ENCODE measurements around the gene PLCB4. TPM values are rescaled to one million over a fixed set of nuclear protein-coding genes. Genes with fewer than 3 reads are reported as not detected.

Gene PLCB4
- total and polyA plus RNA-seq, 2 experiments from 2014 or later: 31.6 to 39.2 TPM

DNA sequence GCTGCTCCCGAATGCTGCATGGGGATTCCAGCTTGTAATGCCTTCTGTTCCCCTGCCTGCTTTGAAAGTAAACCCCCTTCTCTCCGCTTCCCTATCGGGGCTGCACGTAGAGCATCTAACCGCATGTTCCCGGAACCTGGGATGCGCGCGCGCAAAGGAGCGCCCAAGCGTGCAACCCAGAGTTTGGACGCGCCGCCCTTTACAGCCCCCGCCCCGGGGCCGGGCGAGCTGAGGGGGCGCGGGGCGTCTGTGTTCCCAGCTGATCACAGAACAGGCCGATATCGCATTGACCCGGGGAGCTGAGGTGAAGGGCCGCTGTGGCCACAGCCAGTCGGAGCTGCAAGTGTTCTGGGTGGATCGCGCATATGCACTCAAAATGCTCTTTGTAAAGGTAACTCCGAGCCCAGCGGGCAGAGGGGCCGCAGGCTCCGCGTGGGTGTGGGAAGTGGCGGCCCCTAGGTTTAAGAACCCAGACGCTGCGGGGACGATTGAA lies 446.9 kb downstream of the PLCB4 start:
- Histone ChIP-seq H3K9me3 (ENCODE audit: low read depth) (no peaks in the 10 kb centered on the region), H3K4me1 (ENCODE audit: low read depth) (peaks cover 13% of the 10 kb centered on the region), H3K4me3 (peak overlapping the region; percentile 27), H3K27me3 (peaks cover 100% of the 10 kb centered on the region), H3K36me3 (no peaks in the 10 kb centered on the region), H3K27ac (no peak overlapping the region)
- DNase-seq (ENCODE audit: low read depth in 1 of 2, low spot score in 1 of 2): peak in 1 of 2 donors; percentile 23
- no peak for TF ChIP-seq CTCF (IDR thresholded peaks at IDR 0.05; ENCODE audit: low read depth, low read length)

- DNase-seq (ENCODE audit: low read depth in 1 of 2, low spot score in 1 of 2): peak; percentile 20 to 41
- Histone ChIP-seq H3K9me3 (ENCODE audit: low read depth) (no peaks in the 10 kb centered on the region), H3K27me3 (peaks cover 100% of the 10 kb centered on the region), H3K4me1 (ENCODE audit: low read depth) (peaks cover 13% of the 10 kb centered on the region), H3K27ac (no peak overlapping the region), H3K36me3 (no peaks in the 10 kb centered on the region), H3K4me3 (peak overlapping the region; percentile 27)
- TF ChIP-seq CTCF (IDR thresholded peaks at IDR 0.05; ENCODE audit: low read depth, low read length): no peak
Measured at GRCh38 chr20:9516234-9516871, 447.5 kb downstream of the PLCB4 start.

- DNase-seq (ENCODE audit: low read depth in 1 of 2, low spot score in 1 of 2): no peak
- Histone ChIP-seq H3K4me1 (ENCODE audit: low read depth) (peaks cover 13% of the 10 kb centered on the region), H3K27ac (no peak overlapping the region), H3K9me3 (ENCODE audit: low read depth) (no peaks in the 10 kb centered on the region), H3K27me3 (peaks cover 91% of the 10 kb centered on the region), H3K36me3 (no peaks in the 10 kb centered on the region), H3K4me3 (no peak overlapping the region)
- no peak for TF ChIP-seq CTCF (IDR thresholded peaks at IDR 0.05; ENCODE audit: low read depth, low read length)
Measured at GRCh38 chr20:9517297-9518162, 448.6 kb downstream of the PLCB4 start.

GRCh38 chr20:9518576-9519175 lies 449.8 kb downstream of the PLCB4 start:
- Histone ChIP-seq H3K36me3 (no peaks in the 10 kb centered on the region), H3K27ac (no peak overlapping the region), H3K4me3 (no peak overlapping the region), H3K27me3 (peaks cover 80% of the 10 kb centered on the region), H3K9me3 (ENCODE audit: low read depth) (no peaks in the 10 kb centered on the region), H3K4me1 (ENCODE audit: low read depth) (peaks cover 13% of the 10 kb centered on the region)
- no peak for DNase-seq (ENCODE audit: low read depth in 1 of 2, low spot score in 1 of 2)
- TF ChIP-seq CTCF (IDR thresholded peaks at IDR 0.05; ENCODE audit: low read depth, low read length): no peak

GRCh38 chr20:9520086-9520485 lies 451.2 kb downstream of the PLCB4 start:
- H3K9me3 ChIP-seq (ENCODE audit: low read depth): no peaks in the 10 kb centered on the region
- H3K4me1 ChIP-seq (ENCODE audit: low read depth): peaks cover 11% of the 10 kb centered on the region
- no peak overlapping the region for H3K4me3 ChIP-seq
- peaks cover 65% of the 10 kb centered on the region for H3K27me3 ChIP-seq
- DNase-seq (ENCODE audit: low read depth in 1 of 2, low spot score in 1 of 2): no peak
- no peak overlapping the region for H3K27ac ChIP-seq
- no peak for TF ChIP-seq CTCF (IDR thresholded peaks at IDR 0.05; ENCODE audit: low read depth, low read length)
- H3K36me3 ChIP-seq: no peaks in the 10 kb centered on the region

All from cardiac muscle cell (in vitro differentiated cells and primary cell).